K562 (cell line): ENCODE measurements around the gene MRPL28. TPM values are rescaled to one million over a fixed set of nuclear protein-coding genes. Genes with fewer than 3 reads are reported as not detected.

ENCODE experiments used
- EHMT2 ChIP-seq: fragments of 450-650 bp; IDR thresholded peaks from 2 replicates; pipeline ENCODE4 v1.6.1; 2018; ENCODE audit warnings: antibody characterized with exemption
- JUN ChIP-seq, 2 experiments: sonication (generic) in 1 of 2; formaldehyde crosslinking in 1 of 2; IDR thresholded peaks; 2 replicates each; pipeline versions ENCODE4 v1.6.1 to v1.8.0; 2012 to 2022; ENCODE audit warnings: borderline replicate concordance in 2 of 2, mild to moderate bottlenecking in 2 of 2, improper control_type of control experiment in 1 of 2, low read depth in 1 of 2, low read length in 1 of 2, missing genetic modification reagents in 1 of 2
- LCOR ChIP-seq: sonication (generic); formaldehyde crosslinking; IDR thresholded peaks from 2 replicates; pipeline ENCODE4 v1.8.0; 2022; ENCODE audit warnings: mild to moderate bottlenecking, missing genetic modification reagents
- MTA1 ChIP-seq: fragments of 450-650 bp; IDR thresholded peaks from 2 replicates; pipeline ENCODE4 v1.6.1; 2017; ENCODE audit warnings: borderline replicate concordance
- SMARCA5 ChIP-seq: fragments of 450-650 bp; IDR thresholded peaks from 2 replicates; pipeline ENCODE4 v1.6.1; 2016
- ZNF324 ChIP-seq: fragments of 250-450 bp; sonication (Bioruptor Pico); IDR thresholded peaks from 2 replicates; pipeline ENCODE4 v1.4.0; 2020; ENCODE audit warnings: mild to moderate bottlenecking
- ZNF707 ChIP-seq: fragments of 250-450 bp; sonication (Bioruptor Pico); conservative IDR thresholded peaks from 2 replicates; pipeline ENCODE4 v1.8.0; 2022; ENCODE audit warnings: inconsistent platforms, mild to moderate bottlenecking, moderate library complexity
- ZNF764 ChIP-seq: fragments of 250-450 bp; sonication (Bioruptor Pico); IDR thresholded peaks from 2 replicates; pipeline ENCODE4 v1.4.0; 2020; ENCODE audit warnings: low read depth, mild to moderate bottlenecking, moderate library complexity
- polyA plus RNA-seq, 8 experiments: library from polyadenylated mRNA; depleted of rRNA in 4 of 8; stranded (reverse) in 5 of 8; unstranded in 3 of 8; fragments of >200 nt; fragmentation: Nextera tagmentation in 2 of 8; fragmentation: Illumina TruSeq in 1 of 8; extraction: Ambion mirVana in 2 of 8; extraction: Trizol in 1 of 8; gene quantifications; 2 replicates each; pipeline versions ENCODE4 v1.2.1 to v1.2.3, GENCODE V29; 2011 to 2014; ENCODE audit warnings: inconsistent platforms in 1 of 8, missing spikeins in 1 of 8
- total RNA-seq, 7 experiments: library from RNA; depleted of rRNA in 6 of 7; stranded (reverse); fragments of >200 nt in 6 of 7; fragmentation: Illumina TruSeq in 2 of 7; extraction: Trizol in 2 of 7; gene quantifications; 2 replicates each; pipeline versions ENCODE4 v1.2.1 to v1.2.3, GENCODE V29; 2011 to 2021; ENCODE audit warnings: low replicate concordance in 1 of 7
- TF ChIP-seq, protein P1 (sequence below): fragments of 250-450 bp; sonication (Bioruptor Pico); IDR thresholded peaks from 2 replicates; pipeline ENCODE4 v1.8.0; 2021; ENCODE audit warnings: moderate library complexity, mild to moderate bottlenecking, inconsistent platforms
- TF ChIP-seq, protein P2 (sequence below): sonication (generic); formaldehyde crosslinking; IDR thresholded peaks from 2 replicates; pipeline ENCODE4 v1.8.1; 2023; ENCODE audit warnings: mild to moderate bottlenecking, missing genetic modification reagents, moderate library complexity
- TF ChIP-seq, protein P3 (sequence below): fragments of 450-650 bp; formaldehyde crosslinking; IDR thresholded peaks from 2 replicates; pipeline ENCODE4 v1.4.0; 2022; ENCODE audit warnings: missing genetic modification characterization
- TF ChIP-seq, protein P4 (sequence below): sonication (generic); formaldehyde crosslinking; IDR thresholded peaks from 2 replicates; pipeline ENCODE4 v1.5.0; 2020; ENCODE audit warnings: missing genetic modification reagents
- TF ChIP-seq, protein P5 (sequence below): sonication (generic); formaldehyde crosslinking; IDR thresholded peaks from 2 replicates; pipeline ENCODE4 v1.8.1; 2022; ENCODE audit warnings: missing genetic modification reagents
- TF ChIP-seq, protein P6 (sequence below): fragments of 450-650 bp; IDR thresholded peaks from 2 replicates; pipeline ENCODE4 v1.6.1; 2016; ENCODE audit warnings: antibody characterized with exemption

MRPL28 gene
- total and polyA plus RNA-seq, 9 of the 15 experiments (the other 6 are each of a cell fraction or from before 2014, with no cell fraction given) = 2.5 to 323 (median 175) TPM

DNA sequence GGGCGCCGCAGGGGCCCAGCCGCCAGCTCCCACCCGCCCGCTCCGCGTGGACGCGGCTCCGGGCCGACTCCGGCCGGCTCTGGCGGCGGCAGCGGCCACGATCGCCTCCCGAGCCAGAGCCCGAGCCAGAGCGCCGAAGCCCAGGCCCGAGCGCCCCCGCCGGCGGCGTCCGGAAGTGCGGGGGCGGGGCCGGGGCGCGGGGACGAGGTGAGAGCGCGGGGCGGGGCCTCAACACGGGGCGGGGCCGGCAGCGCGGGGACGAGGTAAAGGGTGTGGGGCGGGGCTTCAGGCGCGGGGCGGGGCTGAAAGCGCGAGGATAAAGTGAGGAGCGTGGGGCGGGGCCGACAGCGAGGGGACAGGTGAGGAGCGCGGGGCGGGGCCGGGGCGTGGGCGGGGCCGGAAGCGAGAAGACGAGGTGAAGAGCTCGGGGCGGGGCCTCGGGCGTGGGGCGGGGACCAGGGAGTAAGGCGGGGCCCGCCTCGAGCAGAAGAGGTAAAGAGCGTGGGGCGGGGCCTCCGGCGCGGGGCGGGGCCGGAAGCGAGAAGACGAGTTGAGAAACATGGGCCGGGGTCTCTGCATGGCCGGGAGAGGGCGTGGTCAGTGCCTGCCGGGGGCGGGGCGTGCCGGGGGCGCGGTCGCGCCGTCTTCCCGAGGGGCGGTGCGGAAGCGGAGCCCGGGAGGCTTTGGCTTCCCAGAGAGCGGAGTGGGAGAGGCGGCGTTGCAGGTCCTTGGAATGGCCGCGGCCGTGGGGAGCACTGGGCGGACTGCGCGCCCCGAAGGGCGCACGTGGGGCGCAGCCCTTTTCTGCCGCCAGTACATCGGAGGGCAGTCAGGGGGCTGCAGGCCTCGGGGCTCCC lies 17.6 kb downstream of the MRPL28 start, which contains the start of gene AXIN1 (continued):
- TF ChIP-seq, protein P1, sequence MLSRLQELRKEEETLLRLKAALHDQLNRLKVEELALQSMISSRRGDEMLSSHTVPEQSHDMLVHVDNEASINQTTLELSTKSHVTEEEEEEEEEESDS = no peak
- TF ChIP-seq LCOR (CRISPR knock-in tag) (no peak), EHMT2 (no peak), ZNF764 (CRISPR knock-in tag) (no peak), SMARCA5 (no peak), JUN (IDR thresholded peaks at IDR 0.05; ENCODE audit: borderline replicate concordance, low read depth, low read length) (no peak), JUN (CRISPR knock-in tag; IDR thresholded peaks at IDR 0.05; ENCODE audit: borderline replicate concordance) (no peak), ZNF324 (CRISPR knock-in tag) (no peak), MTA1 (no peak), ZNF707 (CRISPR knock-in tag) (no peak)
- TF ChIP-seq, protein P2, sequence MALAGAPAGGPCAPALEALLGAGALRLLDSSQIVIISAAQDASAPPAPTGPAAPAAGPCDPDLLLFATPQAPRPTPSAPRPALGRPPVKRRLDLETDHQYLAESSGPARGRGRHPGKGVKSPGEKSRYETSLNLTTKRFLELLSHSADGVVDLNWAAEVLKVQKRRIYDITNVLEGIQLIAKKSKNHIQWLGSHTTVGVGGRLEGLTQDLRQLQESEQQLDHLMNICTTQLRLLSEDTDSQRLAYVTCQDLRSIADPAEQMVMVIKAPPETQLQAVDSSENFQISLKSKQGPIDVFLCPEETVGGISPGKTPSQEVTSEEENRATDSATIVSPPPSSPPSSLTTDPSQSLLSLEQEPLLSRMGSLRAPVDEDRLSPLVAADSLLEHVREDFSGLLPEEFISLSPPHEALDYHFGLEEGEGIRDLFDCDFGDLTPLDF (CRISPR knock-in tag) = no peak
- TF ChIP-seq, protein P3, sequence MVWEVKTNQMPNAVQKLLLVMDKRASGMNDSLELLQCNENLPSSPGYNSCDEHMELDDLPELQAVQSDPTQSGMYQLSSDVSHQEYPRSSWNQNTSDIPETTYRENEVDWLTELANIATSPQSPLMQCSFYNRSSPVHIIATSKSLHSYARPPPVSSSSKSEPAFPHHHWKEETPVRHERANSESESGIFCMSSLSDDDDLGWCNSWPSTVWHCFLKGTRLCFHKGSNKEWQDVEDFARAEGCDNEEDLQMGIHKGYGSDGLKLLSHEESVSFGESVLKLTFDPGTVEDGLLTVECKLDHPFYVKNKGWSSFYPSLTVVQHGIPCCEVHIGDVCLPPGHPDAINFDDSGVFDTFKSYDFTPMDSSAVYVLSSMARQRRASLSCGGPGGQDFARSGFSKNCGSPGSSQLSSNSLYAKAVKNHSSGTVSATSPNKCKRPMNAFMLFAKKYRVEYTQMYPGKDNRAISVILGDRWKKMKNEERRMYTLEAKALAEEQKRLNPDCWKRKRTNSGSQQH (CRISPR knock-in tag) = no peak
- TF ChIP-seq, protein P4, sequence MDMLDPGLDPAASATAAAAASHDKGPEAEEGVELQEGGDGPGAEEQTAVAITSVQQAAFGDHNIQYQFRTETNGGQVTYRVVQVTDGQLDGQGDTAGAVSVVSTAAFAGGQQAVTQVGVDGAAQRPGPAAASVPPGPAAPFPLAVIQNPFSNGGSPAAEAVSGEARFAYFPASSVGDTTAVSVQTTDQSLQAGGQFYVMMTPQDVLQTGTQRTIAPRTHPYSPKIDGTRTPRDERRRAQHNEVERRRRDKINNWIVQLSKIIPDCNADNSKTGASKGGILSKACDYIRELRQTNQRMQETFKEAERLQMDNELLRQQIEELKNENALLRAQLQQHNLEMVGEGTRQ (CRISPR knock-in tag) = no peak
- TF ChIP-seq, protein P5, sequence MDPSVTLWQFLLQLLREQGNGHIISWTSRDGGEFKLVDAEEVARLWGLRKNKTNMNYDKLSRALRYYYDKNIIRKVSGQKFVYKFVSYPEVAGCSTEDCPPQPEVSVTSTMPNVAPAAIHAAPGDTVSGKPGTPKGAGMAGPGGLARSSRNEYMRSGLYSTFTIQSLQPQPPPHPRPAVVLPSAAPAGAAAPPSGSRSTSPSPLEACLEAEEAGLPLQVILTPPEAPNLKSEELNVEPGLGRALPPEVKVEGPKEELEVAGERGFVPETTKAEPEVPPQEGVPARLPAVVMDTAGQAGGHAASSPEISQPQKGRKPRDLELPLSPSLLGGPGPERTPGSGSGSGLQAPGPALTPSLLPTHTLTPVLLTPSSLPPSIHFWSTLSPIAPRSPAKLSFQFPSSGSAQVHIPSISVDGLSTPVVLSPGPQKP (CRISPR knock-in tag) = no peak
- TF ChIP-seq, protein P6, sequence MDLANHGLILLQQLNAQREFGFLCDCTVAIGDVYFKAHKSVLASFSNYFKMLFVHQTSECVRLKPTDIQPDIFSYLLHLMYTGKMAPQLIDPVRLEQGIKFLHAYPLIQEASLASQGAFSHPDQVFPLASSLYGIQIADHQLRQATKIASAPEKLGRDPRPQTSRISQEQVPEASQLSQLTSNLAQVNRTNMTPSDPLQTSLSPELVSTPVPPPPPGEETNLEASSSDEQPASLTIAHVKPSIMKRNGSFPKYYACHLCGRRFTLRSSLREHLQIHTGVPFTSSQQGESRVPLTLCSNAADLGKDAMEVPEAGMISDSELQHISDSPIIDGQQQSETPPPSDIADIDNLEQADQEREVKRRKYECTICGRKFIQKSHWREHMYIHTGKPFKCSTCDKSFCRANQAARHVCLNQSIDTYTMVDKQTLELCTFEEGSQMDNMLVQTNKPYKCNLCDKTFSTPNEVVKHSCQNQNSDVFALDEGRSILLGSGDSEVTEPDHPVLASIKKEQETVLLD = no peak
